GM12878 (cell line): Measurements from ENCODE around the gene PIF1. TPM values are rescaled to one million over a fixed set of nuclear protein-coding genes. Genes with fewer than 3 reads are reported as not detected.

Experiments used
- CHD2 ChIP-seq: IDR thresholded peaks from 2 replicates; pipeline ENCODE4 v1.6.1; 2011; ENCODE audit warnings: low read depth, low read length, improper control_type of control experiment, borderline replicate concordance
- E2F8 ChIP-seq: fragments of 450-650 bp; IDR thresholded peaks from 2 replicates; pipeline ENCODE4 v1.6.1; 2018; ENCODE audit warnings: mild to moderate bottlenecking, low read depth, moderate library complexity; ENCODE audit not compliant: partially characterized antibody
- ZNF592 ChIP-seq: fragments of 450-650 bp; IDR thresholded peaks from 2 replicates; pipeline ENCODE4 v1.6.1; 2017; ENCODE audit warnings: mild to moderate bottlenecking, moderate library complexity
- polyA plus RNA-seq, 11 experiments: library from polyadenylated mRNA; depleted of rRNA in 4 of 11; unstranded in 6 of 11; stranded (reverse) in 5 of 11; fragments of >200 nt; fragmentation: Nextera tagmentation in 4 of 11; fragmentation: Illumina TruSeq in 1 of 11; extraction: Ambion mirVana in 4 of 11; extraction: Trizol in 1 of 11; gene quantifications; 1 replicate in 1 of 11; 2 replicates in 10 of 11; pipeline versions ENCODE4 v1.2.1 to v1.2.3, GENCODE V29; 2011 to 2016; ENCODE audit warnings: inconsistent platforms in 2 of 11, missing spikeins in 2 of 11, low read depth in 1 of 11
- total RNA-seq, 4 experiments: library from RNA; depleted of rRNA in 3 of 4; stranded (reverse); fragments of >200 nt in 3 of 4; fragmentation: Illumina TruSeq in 1 of 4; extraction: Trizol in 1 of 4; gene quantifications; 2 replicates each; pipeline versions ENCODE4 v1.2.1 to v1.2.3, GENCODE V29; 2013 to 2021

The PIF1 gene
- total and polyA plus RNA-seq, 10 of the 15 experiments (the other 5 are each of a cell fraction or from before 2014, with no cell fraction given), result 3.7 to 68.9 (median 31.1) TPM

GRCh38 chr15:64857421-64857820, 32.0 kb upstream of the PIF1 start (continued):
- TF ChIP-seq ZNF592, result no peak
- TF ChIP-seq CHD2, result no peak
- TF ChIP-seq E2F8, result no peak
